H9 (cell line): ENCODE results near the gene NEUROD2. TPM values are rescaled to one million over a fixed set of nuclear protein-coding genes. Genes with fewer than 3 reads are reported as not detected.

Experiments
- DNase-seq: peaks from one replicate; pipeline ENCODE4 v3.0.0-alpha.2; 2017
- H2AFZ ChIP-seq: one replicate; pipeline ENCODE4 v1.6.1; 2013; ENCODE audit warnings: mild to moderate bottlenecking, low read length, control low read depth, moderate library complexity
- H2AK5ac ChIP-seq: 2 replicates; pipeline ENCODE4 v1.6.1; 2013; ENCODE audit warnings: low read length, control low read depth, mixed read lengths; ENCODE audit not compliant: insufficient read length
- H2BK120ac ChIP-seq: one replicate; pipeline ENCODE4 v1.6.1; 2013; ENCODE audit warnings: low read depth, mild to moderate bottlenecking, low read length, control low read depth, inconsistent platforms; ENCODE audit not compliant: poor library complexity, severe bottlenecking
- H2BK12ac ChIP-seq: 2 replicates; pipeline ENCODE4 v1.6.1; 2013; ENCODE audit warnings: low read length, control low read depth, mixed read lengths, low read depth; ENCODE audit not compliant: insufficient read length
- H2BK15ac ChIP-seq: 2 replicates; pipeline ENCODE4 v1.6.1; 2013; ENCODE audit warnings: low read depth, low read length, control low read depth
- H2BK20ac ChIP-seq: one replicate; pipeline ENCODE4 v1.6.1; 2013; ENCODE audit warnings: low read depth, mild to moderate bottlenecking, low read length, control low read depth, inconsistent platforms; ENCODE audit not compliant: poor library complexity, severe bottlenecking
- H2BK5ac ChIP-seq: 2 replicates; pipeline ENCODE4 v1.6.1; 2013; ENCODE audit warnings: low read length, control low read depth, mixed read lengths; ENCODE audit not compliant: insufficient read length
- H3K14ac ChIP-seq: 2 replicates; pipeline ENCODE4 v1.6.1; 2013; ENCODE audit warnings: low read length, control low read depth; ENCODE audit not compliant: insufficient read depth
- H3K18ac ChIP-seq: 2 replicates; pipeline ENCODE4 v1.6.1; 2013; ENCODE audit warnings: low read depth, mild to moderate bottlenecking, mixed read lengths, low read length, control low read depth; ENCODE audit not compliant: insufficient read length
- H3K23ac ChIP-seq: 2 replicates; pipeline ENCODE4 v1.6.1; 2013; ENCODE audit warnings: low read length, control low read depth, mixed read lengths, low read depth; ENCODE audit not compliant: insufficient read length
- H3K23me2 ChIP-seq: 2 replicates; pipeline ENCODE4 v1.6.1; 2013; ENCODE audit warnings: low read depth, mild to moderate bottlenecking, mixed read lengths, low read length, control low read depth; ENCODE audit not compliant: insufficient read length, poor library complexity, severe bottlenecking
- H3K27ac ChIP-seq: 2 replicates; pipeline ENCODE4 v1.5.1; 2013; ENCODE audit warnings: low read length, control low read depth, mixed read lengths, low read depth; ENCODE audit not compliant: insufficient read length
- H3K27me3 ChIP-seq: 2 replicates; pipeline ENCODE4 v1.6.1; 2013; ENCODE audit warnings: low read length, control low read depth, inconsistent platforms; ENCODE audit not compliant: insufficient read depth
- H3K4ac ChIP-seq: 2 replicates; pipeline ENCODE4 v1.6.1; 2013; ENCODE audit warnings: low read depth, mild to moderate bottlenecking, control low read depth, inconsistent platforms, low read length, moderate library complexity
- H3K4me1 ChIP-seq: 2 replicates; pipeline ENCODE4 v1.6.1; 2013; ENCODE audit warnings: low read length, control low read depth, inconsistent platforms; ENCODE audit not compliant: insufficient read depth
- H3K4me2 ChIP-seq: 2 replicates; pipeline ENCODE4 v1.6.1; 2013; ENCODE audit warnings: low read length, control low read depth, mixed read lengths; ENCODE audit not compliant: insufficient read length, insufficient read depth
- H3K56ac ChIP-seq: 2 replicates; pipeline ENCODE4 v1.6.1; 2013; ENCODE audit warnings: low read depth, mild to moderate bottlenecking, mixed read lengths, low read length, control low read depth; ENCODE audit not compliant: insufficient read length
- H3K79me1 ChIP-seq: 2 replicates; pipeline ENCODE4 v1.6.1; 2013; ENCODE audit warnings: low read depth, mild to moderate bottlenecking, moderate library complexity, low read length, control low read depth, inconsistent platforms; ENCODE audit not compliant: insufficient read depth, poor library complexity, severe bottlenecking
- H3K79me2 ChIP-seq: 2 replicates; pipeline ENCODE4 v1.6.1; 2013; ENCODE audit warnings: low read length, control low read depth, inconsistent platforms; ENCODE audit not compliant: insufficient read depth
- H3K9ac ChIP-seq: 2 replicates; pipeline ENCODE4 v1.6.1; 2013; ENCODE audit warnings: low read length, control low read depth, mixed read lengths; ENCODE audit not compliant: insufficient read length; ENCODE audit errors: extremely low read depth
- H3K9me3 ChIP-seq: one replicate; pipeline ENCODE4 v1.6.1; 2013; ENCODE audit warnings: low read depth, low read length, inconsistent platforms; ENCODE audit not compliant: control insufficient read depth
- H3T11ph ChIP-seq: one replicate; pipeline ENCODE4 v1.6.1; 2013; ENCODE audit warnings: mild to moderate bottlenecking, low read length, control low read depth, inconsistent platforms
- H4K20me1 ChIP-seq: one replicate; pipeline ENCODE4 v1.6.1; 2013; ENCODE audit not compliant: control insufficient read depth, insufficient read length, insufficient read depth
- H4K5ac ChIP-seq: 2 replicates; pipeline ENCODE4 v1.6.1; 2013; ENCODE audit warnings: low read depth, mild to moderate bottlenecking, mixed read lengths, low read length, control low read depth; ENCODE audit not compliant: insufficient read length
- H4K8ac ChIP-seq: replicated peaks from 2 replicates; pipeline ENCODE4 v1.6.1; 2013; ENCODE audit warnings: low read length, control low read depth, mixed read lengths, low read depth; ENCODE audit not compliant: insufficient read length
- H4K91ac ChIP-seq: 2 replicates; pipeline ENCODE4 v1.6.1; 2013; ENCODE audit warnings: low read depth, mild to moderate bottlenecking, moderate library complexity, mixed read lengths, low read length, control low read depth; ENCODE audit not compliant: insufficient read length
- H3K27ac Mint-ChIP-seq, 3 experiments: 2 replicates in 2 of 3; 3 replicates in 1 of 3; pipeline ENCODE4 v1.8.0; 2020 to 2021; ENCODE audit warnings: mixed read lengths in 3 of 3, mild to moderate bottlenecking in 1 of 3, moderate library complexity in 1 of 3
- H3K27me3 Mint-ChIP-seq: 2 replicates; pipeline ENCODE4 v1.8.0; 2021; ENCODE audit warnings: low read depth, mild to moderate bottlenecking, moderate library complexity, mixed read lengths
- H3K36me3 Mint-ChIP-seq, 3 experiments: 2 replicates in 2 of 3; 3 replicates in 1 of 3; pipeline ENCODE4 v1.8.0; 2020 to 2021; ENCODE audit warnings: low read depth in 3 of 3, mixed read lengths in 3 of 3; ENCODE audit not compliant: insufficient read depth in 1 of 3
- H3K4me1 Mint-ChIP-seq, 2 experiments: 2 replicates each; pipeline ENCODE4 v1.8.0; 2020; ENCODE audit warnings: mixed read lengths in 2 of 2
- H3K4me3 Mint-ChIP-seq, 2 experiments: 2 replicates in 1 of 2; 3 replicates in 1 of 2; pipeline ENCODE4 v1.8.0; 2020 to 2021; ENCODE audit warnings: mild to moderate bottlenecking in 2 of 2, mixed read lengths in 2 of 2, moderate library complexity in 1 of 2
- H3K9me3 Mint-ChIP-seq, 2 experiments: 2 replicates in 1 of 2; 3 replicates in 1 of 2; pipeline ENCODE4 v1.8.0; 2020; ENCODE audit warnings: mild to moderate bottlenecking in 2 of 2, mixed read lengths in 2 of 2, moderate library complexity in 1 of 2
- CTCF ChIP-seq: fragments of 200-600 bp; sonication (generic); conservative IDR thresholded peaks from 3 replicates; pipeline ENCODE4 v1.8.0; 2021; ENCODE audit warnings: antibody characterized with exemption, mild to moderate bottlenecking
- WGBS: extraction: QIAGEN DNeasy Blood & Tissue Kit; methylation state at CpG from one replicate; pipeline ENCODE4 v1.1.7; 2013; ENCODE audit warnings: missing lambda C conversion rate, low lambda C conversion rate, mixed read lengths; ENCODE audit not compliant: insufficient read length; ENCODE audit errors: extremely low coverage; 5-methylcytosine and 5-hydroxymethylcytosine counted together
- total RNA-seq: library from RNA; stranded (reverse); gene quantifications from 2 replicates; pipeline ENCODE4 v1.2.1, GENCODE V29; 2021

Gene NEUROD2
- total RNA-seq, 1 experiment from 2014 or later = not detected

GRCh38 chr17:39624313-39624712, 16.6 kb upstream of the NEUROD2 start:
- no peak overlapping the region for H3K27ac Mint-ChIP-seq

More at GRCh38 chr17:39624313-39624712, 16.6 kb upstream of the NEUROD2 start:
- Histone ChIP-seq H4K8ac (no peak overlapping the region), H2AFZ (no peak overlapping the region), H3K4me1 (peaks cover 5% of the 10 kb centered on the region; the same call in 1 of the 2 replicates), H3K23ac (no peak overlapping the region), H3K4ac (no peak overlapping the region), H3K79me2 (no peaks in the 10 kb centered on the region), H3K23me2 (peaks cover 13% of the 10 kb centered on the region), H3T11ph (no peak overlapping the region), H3K27me3 (peaks cover 18% of the 10 kb centered on the region; the same call in 1 of the 2 replicates), H2AK5ac (no peak overlapping the region), H3K9ac (no peak overlapping the region), H2BK5ac (no peak overlapping the region), H2BK15ac (no peak overlapping the region), H3K56ac (no peak overlapping the region), H3K14ac (no peak overlapping the region), H3K27ac (no peak overlapping the region), H2BK120ac (no peak overlapping the region), H3K18ac (no peak overlapping the region), H4K5ac (no peak overlapping the region), H3K4me2 (no peak overlapping the region), H2BK12ac (no peak overlapping the region), H4K91ac (no peak overlapping the region), H4K20me1 (no peaks in the 10 kb centered on the region), H3K9me3 (no peaks in the 10 kb centered on the region), H3K79me1 (no peaks in the 10 kb centered on the region), H2BK20ac (no peak overlapping the region)
- no peak for DNase-seq
- no peak for TF ChIP-seq CTCF
- Mint-ChIP-seq H3K9me3 (no peaks in the 10 kb centered on the region; a peak in 1 of 5 replicates), H3K36me3 (no peaks in the 10 kb centered on the region; a peak in 1 of 7 replicates), H3K27me3 (peaks cover 89% of the 10 kb centered on the region), H3K4me3 (no peak overlapping the region), H3K4me1 (peaks cover 44 to 54% of the 10 kb centered on the region in 2 experiments)
- no CpG with 5 or more reads among the region's 8 CpGs for WGBS
